CD4-positive, alpha-beta T cell treated with Interleukin-10 for 1 hour (primary cell): ENCODE measurements around the gene GNL1.
A peak's percentile ranks its signal among the peaks of the same experiment; 100 is the strongest.

ENCODE experiments used
- DNase-seq: peaks from one replicate; pipeline ENCODE4 v3.0.0-alpha.2; 2020

Gene GNL1, protein sequence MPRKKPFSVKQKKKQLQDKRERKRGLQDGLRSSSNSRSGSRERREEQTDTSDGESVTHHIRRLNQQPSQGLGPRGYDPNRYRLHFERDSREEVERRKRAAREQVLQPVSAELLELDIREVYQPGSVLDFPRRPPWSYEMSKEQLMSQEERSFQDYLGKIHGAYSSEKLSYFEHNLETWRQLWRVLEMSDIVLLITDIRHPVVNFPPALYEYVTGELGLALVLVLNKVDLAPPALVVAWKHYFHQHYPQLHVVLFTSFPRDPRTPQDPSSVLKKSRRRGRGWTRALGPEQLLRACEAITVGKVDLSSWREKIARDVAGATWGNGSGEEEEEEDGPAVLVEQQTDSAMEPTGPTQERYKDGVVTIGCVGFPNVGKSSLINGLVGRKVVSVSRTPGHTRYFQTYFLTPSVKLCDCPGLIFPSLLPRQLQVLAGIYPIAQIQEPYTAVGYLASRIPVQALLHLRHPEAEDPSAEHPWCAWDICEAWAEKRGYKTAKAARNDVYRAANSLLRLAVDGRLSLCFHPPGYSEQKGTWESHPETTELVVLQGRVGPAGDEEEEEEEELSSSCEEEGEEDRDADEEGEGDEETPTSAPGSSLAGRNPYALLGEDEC

DNA sequence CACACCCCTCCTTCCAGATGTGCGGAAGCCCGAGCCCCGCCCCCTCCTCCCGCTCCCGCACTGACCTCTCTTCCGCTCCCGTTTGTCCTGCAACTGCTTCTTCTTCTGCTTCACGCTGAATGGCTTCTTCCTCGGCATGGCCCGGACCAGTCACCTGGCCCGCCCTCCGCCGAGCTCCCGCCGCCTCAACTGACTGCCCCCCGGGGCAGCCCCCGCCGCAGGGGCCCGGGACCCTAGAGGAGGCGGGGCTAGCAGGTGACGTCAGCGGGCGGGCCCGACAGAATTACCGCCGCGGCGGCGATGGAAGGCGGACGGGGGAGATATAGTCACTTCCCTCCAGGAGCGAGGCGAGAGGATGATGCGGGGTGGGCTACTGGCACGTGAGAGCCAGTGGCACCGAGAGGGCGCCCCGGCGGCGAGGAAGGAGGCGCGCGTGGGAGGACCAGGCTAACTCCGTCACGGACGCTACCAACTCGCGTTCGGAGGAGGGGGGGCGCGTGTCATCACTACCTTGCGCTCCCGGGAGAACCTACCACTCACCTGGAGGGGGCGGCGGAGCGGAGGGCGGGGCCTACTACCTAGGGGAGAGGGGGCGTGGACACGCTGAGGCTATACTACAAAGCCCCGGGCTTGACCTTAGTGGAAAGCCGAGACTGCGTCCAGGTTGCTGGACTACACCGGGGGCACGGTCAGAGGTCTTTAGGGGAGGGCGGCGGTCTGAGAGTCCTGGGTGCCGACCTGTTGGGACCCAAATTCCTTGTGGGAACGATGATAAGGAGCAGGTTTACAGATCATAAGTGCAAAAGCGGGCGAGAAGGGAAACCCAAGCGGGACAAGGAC is at the start of gene GNL1:
Gene GNL1 (minus strand): TSS at position 424 of the 840 bp plus-strand sequence. CDS start 286 bp downstream, at position 138.
- DNase-seq = peak; percentile 98

DNA sequence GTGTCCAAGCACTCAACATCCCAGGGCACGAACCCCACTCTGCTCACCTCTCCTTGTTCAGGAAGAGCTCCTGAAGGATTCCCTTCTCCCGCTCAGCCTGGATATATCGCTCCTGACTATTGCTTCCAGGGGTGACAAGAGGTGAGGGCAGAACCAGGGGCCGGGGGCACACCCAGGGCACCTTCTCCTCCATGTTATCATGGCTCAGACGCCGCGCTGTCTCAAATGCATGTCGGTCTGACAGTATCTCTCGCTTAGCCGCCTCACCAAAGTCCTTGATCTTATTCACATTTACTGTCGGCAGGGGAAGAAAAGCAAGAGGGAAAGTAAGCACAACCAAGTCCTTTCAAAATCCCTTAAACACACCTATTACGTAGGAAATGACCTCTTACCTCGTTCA is 47.7 kb upstream of the GNL1 start:
- DNase-seq = no peak

DNA sequence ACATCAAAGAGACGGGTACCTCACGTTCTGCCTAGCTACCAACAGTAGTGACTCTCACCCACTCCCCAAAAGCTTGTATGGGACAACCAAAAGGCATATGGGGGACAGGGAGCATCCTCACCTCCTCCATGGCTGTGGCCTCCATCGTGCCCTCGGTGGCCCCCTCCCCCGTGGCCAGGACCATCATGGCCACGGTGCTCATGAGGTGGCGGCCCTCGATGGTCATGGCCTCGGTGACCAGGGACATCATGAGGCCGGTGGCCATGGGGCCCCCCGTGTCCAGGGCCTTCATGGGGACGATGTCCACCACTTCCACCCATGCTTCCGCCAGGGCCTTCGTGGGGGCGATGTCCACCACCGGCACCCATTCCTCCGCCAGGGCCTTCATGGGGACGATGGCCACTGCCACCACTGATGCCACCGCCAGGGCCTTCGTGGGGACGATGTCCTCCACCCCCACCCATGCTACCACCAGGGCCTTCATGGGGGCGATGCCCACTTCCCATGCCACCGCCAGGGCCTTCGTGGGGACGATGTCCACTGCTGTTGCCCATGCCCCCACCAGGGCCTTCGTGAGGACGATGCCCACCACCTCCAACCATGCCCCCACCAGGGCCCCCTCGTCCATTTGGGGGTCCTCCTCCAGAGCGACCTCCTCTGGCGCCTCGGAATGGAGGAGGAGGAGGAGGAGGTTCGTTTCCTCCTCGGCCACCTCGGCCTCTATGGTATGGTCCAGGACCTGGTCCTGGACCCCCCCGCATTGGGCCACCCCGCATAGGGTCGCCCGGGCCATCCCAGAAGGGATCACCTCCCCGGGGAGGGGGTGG is 45.7 kb upstream of the GNL1 start:
- no peak for DNase-seq

DNA sequence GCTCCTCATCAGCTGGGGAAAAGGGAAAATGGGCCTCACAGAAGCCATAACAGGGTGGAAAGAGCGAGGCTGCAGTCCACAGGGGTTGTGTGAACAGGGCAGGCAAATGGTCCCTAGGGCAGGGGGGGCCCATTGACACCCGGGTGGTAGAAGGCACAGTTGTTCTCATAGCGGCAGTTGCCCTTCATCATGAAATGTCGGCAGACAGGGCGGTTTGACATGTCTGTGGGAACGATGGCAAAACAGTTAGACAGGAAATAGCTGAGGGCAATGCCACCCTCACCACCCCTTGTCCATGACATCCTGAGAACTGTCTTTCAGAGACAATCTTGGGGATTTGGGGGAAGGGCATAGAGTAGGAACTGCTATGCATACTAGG is 45.1 kb upstream of the GNL1 start:
- peak; percentile 41 for DNase-seq

DNA sequence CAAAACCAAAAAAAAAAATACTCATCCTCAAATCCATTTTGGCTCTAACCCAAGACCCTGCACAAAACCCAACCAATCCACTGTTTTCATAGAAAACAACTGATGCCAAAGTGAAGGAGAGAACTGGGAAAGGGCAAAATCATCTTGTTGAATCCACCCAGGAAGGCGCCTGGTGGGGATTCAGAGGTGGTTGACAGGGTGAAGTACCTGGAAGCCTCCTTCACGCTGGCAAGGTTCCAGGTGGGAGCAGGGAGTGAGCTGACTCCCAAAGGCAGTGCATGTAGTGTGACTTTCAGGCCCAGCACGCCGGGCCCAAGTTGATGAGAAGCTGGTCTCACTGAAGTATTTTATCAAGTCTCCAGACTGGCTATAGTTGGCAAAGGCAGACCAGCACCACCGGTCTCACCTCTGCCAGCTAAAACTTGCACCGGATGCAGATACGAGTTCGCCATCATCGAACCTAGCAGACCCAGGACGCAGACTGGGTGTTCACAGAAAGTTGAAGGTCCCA is 44.2 kb upstream of the GNL1 start:
- no peak for DNase-seq

DNA sequence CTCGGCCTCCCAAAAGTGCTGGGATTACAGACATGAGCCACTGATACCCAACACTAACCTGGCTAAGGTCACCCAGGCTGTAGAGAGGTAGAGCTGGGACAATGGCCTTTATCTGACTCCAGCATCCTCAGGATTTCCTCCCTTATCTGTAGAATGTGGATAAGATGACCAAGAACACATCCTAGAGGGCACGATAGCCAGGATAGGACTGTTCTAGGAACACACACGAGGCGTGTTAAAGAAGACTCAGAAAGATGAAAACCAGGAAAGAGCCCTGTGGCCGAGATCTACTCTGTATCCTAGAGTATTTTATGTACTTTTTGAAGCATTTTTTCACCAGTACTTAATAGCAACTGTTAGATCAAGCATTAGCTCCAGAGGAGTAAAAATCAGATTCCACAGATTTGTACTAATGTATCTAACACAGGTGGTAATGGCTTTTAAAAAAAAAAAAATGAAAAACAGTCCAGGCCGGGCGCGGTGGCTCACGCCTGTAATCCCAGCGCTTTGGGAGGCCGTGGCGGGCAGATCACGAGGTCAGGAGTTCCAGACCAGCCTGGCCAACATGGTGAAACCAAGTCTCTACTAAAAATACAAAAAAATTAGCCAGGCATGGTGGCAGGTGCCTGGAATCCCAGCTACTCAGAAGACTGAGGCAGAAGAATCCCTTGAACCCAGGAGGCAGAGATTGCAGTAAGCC is 43.5 kb upstream of the GNL1 start:
- DNase-seq = no peak

DNA sequence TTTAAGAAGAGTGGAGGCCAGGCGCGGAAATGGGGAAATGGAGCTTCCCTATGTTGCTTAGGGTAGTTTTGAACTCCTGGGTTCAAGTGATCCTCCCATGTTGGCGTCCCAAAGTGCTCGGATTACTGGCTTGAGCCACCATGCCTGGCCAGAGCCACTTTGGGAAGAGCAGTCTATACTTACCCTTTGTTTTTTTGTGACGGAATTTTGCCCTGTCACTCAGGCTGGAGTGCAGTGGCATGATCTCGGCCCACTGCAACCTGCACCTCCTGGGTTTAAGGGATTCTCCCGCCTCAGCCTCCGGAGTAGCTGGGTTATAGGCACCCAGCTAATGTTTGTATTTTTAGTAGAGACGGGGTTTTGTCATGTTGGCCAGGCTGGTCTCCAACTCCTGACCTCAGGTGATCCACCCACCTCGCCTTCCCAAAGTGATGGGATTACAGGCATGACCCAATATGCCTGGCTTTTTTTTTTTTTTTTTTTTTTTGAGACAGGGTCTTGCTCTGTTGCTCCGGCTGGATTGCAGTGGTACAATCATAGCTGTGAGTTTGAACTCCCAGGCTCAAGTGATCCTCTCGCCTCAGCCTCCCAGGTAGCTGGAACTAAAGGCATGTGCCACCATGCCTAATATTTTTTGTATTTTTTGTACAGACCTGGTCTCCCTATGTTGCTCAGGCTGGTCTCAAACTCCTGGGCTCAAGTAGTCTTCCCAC is 42.8 kb upstream of the GNL1 start:
- no peak for DNase-seq

DNA sequence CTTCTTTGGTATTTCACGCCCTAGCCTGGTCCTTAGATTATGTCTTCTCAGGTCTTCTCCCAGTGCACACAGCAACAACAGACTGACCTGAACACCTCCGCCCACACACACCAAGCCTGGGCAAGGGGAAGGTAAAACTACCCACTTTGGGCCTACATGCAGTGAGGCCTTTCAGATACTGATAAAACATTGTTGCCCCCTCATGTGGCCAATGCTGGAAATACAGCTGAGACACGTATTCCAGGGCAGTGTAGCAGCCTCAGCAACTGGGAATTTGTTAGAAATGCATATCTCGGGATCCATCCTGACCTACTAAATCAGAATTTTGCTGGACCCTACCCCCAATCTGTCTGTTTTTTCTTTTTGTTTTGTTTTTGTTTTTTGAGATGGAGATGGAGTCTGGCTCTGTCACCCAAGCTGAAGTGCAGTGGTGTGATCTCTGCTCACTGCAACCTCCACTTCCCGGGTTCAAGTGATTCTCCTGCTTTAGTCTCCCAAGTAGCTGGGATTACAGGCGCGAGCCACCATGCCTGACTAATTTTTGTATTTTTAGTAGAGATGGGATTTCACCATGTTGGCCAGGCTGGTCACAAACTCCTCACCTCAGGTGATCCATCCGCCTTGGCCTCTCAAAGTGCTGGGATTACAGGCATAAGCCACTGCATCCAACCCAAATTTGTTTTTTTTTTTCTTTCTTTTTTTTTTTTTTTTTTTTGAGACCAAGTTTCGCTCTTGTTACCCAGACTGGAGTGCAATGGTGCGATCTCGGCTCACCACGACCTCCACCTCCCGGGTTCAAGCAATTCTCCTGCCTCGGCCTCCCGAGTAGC is 41.2 kb upstream of the GNL1 start:
- peak; percentile 87 for DNase-seq

DNA sequence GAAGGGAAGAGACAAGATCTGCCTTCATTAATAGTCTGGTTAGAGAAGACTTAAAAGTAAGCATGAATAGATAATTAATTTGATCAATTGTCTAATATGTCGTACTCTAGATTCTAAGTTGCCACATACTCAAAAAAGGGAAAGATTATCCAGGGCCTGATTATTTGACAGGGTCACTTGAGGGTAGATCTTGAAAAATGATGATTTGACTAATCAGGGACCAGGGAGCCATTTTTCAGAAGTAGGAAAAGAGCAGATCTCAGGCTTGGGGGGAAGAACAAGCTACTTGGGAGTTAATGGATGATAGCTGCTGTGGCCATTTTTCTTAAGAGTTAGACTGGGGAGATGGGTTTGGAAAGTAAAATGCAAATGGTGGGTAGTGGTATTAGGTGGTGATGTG is 36.0 kb upstream of the GNL1 start:
- DNase-seq = no peak

DNA sequence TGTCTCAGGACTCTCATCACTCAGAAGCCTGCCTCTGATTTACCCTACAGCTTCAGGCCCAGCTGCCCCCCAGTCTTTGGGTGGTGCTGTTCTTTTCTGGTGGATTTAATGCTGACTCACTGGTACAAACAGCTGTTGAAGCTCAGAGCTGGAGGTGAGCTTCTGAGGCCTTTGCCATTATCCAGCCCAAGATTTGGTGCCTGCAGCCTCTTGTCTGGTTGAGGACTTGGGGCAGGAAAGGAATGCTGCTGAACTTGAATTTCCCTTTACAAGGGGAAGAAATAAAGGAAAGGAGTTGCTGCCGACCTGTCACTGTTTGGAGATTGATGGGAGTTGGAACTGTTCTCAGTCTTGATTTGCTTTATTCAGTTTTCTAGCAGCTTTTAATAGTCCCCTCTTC is 34.7 kb upstream of the GNL1 start:
- DNase-seq = no peak

DNA sequence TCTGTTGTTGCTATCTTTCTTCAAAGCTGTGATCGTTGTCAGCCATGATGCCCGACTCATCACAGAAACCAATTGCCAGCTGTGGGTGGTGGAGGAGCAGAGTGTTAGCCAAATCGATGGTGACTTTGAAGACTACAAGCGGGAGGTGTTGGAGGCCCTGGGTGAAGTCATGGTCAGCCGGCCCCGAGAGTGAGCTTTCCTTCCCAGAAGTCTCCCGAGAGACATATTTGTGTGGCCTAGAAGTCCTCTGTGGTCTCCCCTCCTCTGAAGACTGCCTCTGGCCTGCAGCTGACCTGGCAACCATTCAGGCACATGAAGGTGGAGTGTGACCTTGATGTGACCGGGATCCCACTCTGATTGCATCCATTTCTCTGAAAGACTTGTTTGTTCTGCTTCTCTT is 34.2 kb upstream of the GNL1 start:
- DNase-seq = no peak

DNA sequence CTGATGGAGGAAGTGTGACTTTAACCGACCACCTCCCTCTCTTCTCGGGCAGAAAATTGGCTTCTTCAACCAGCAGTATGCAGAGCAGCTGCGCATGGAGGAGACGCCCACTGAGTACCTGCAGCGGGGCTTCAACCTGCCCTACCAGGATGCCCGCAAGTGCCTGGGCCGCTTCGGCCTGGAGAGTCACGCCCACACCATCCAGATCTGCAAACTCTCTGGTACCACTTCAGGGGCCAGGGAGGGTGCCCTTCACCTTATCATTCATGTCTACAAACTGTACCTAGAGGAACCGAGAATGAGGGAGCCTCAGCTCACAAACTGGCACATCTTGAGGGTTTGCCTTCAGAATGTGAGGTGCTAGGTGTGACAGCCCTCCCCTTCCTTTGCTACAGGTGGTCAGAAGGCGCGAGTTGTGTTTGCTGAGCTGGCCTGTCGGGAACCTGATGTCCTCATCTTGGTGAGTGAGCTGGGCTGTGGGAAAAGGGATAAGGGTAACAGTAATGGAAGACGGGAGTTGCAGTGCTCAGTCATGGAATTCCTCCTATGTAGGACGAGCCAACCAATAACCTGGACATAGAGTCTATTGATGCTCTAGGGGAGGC is 33.6 kb upstream of the GNL1 start:
- DNase-seq = no peak

DNA sequence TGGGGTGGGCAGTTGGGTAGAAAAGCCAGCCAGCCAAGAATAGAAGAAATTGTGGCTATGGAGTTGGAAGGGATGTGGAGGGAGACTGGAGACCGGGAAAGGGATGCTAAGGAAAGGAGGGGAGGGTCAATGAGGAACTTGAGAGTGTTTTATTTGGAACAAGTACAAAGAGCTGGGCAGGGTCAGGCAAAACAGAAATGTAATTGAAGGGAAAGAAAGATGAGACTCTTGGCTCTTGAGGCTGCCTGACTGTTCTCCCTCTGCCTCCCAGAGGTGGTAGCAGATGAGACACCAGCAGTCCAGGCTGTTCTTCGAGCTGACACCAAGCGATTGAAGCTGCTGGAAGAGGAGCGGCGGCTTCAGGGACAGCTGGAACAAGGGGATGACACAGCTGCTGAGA is 27.6 kb upstream of the GNL1 start:
- no peak for DNase-seq

DNA sequence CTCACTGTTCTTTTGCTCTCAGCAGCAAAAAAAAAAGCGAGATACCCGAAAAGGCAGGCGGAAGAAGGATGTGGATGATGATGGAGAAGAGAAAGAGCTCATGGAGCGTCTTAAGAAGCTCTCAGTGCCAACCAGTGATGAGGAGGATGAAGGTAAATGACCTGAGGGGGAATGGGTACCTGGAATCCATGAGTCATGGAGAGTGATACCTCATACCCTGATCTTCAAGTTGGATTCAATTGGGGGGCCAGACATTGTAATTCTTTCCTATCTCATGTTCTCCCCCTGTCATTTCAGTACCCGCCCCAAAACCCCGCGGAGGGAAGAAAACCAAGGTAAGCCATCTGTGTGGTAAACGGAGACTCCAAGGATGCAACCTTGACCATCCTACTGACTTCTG is 21.8 kb upstream of the GNL1 start:
- DNase-seq = no peak

DNA sequence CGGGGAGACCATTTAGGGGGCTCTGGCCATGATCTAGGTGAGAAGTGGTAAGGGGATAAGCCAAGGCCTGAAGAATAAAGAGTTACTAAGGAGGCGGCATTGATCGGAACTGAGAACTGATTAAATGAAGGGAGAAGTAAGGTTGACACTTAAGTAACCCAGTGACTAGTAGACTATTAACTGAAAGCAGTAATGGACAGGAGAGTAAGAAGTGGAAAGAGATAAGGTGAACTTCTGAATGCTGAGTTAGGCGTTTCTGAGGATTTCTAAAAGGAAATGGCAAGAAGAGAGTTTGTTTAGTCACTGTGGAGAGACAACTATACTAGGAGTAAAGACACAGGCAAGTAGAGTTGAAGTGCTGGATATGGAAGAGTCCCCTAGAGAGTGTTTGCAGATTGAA is 16.8 kb upstream of the GNL1 start:
- no peak for DNase-seq

DNA sequence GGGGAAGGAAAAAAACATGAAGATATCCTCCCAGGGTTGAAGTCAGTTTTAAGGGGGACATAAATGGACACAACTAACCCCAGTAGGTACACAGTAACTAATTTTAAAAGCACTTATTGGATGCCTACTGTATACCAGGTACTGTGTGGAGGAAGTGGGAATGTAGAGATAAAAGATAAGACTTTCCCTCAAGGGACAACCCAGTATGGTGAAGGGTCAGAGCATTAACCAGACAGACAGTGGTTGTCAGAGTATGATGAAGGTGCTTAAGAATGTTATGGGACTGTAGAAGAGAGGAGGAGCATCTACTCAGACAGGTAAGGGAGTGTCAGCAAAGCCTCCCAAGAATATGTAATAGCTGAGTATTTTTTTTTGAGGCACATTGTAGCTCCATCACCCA is 15.9 kb upstream of the GNL1 start:
- DNase-seq = no peak

DNA sequence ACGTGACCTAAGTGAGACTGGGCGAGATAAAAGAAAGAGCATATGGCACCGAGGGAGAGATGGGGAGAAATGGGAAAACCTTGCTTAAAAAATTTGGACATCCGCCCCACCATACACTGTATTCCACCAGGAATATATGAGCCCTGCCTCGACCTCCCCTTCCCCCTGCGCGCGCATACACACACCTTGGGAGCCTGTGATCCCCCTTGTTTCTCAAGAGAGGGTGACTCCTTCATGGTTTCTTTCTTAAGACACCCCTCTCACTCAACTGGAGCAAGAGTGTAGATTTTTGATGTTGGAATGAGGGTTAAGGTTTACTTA is 15.4 kb upstream of the GNL1 start:
- no peak for DNase-seq

DNA sequence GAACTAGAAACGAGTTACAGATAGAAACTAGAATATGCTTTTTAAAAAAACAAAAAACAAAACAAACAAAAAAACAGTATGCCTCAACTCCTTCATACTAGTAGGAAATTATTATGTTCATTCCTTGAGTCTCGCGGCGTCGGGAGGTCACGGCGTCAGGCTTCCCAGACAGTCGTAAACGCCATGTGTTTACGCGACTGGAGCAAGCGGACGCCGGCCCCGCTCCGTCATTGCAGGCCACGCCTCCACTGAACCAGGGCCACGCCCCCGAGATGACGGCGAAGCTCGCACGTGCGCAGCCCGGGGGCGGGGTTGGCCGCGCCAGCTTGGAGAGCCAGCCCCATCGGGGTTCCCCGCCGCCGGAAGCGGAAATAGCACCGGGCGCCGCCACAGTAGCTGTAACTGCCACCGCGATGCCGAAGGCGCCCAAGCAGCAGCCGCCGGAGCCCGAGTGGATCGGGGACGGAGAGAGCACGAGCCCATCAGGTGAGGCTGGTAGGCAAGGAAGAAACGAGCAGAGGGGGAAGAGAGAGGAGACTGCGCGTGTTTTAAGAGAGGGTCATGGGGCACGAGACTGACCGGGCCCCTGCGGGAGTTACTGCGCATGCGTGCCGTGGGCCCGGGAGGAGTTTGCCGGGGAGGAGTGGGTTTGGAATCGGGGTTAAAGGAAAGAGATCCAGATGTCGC is 14.9 kb upstream of the GNL1 start, which contains the start of gene ABCF1:
Gene ABCF1 (plus strand): TSS at position 368 of the 687 bp plus-strand sequence. CDS start 46 bp downstream, at position 414.
- peak; percentile 99 for DNase-seq

DNA sequence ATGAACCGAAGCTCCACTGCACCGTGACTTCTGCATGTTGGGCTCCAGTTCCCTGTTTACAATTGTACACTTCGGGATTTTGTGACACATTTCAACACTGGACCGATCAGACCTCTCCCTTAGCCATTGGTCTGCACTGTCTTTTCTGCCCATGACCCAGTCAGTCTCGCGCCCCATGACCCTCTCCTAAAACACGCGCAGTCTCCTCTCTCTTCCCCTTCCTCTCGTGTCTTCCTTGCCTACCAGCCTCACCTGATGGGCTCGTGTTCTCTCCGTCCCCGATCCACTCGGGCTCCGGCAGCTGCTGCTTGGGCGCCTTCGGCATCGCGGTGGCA is 14.4 kb upstream of the GNL1 start:
- no peak for DNase-seq

DNA sequence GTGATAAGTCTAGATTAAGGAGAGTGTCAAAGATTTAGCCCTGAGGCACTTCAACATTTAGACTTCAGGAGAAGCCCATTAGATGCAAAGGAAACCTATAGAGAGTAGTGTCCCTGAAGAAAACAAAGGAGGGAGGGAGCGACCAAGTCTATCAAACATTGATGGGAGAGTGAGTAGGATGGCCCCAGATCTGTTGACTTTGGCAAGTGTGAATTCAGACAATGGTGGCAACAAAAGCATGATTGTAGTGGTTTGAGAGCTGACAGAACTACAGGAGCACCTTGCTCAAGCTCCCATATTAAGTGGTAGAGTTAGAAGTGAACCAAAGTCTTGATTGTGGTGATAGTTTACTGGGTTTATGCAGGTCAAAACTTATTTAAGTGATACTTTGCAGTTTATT is 14.0 kb upstream of the GNL1 start:
- no peak for DNase-seq
